ENCODE data around the gene PTMS.

Gene PTMS

DNA sequence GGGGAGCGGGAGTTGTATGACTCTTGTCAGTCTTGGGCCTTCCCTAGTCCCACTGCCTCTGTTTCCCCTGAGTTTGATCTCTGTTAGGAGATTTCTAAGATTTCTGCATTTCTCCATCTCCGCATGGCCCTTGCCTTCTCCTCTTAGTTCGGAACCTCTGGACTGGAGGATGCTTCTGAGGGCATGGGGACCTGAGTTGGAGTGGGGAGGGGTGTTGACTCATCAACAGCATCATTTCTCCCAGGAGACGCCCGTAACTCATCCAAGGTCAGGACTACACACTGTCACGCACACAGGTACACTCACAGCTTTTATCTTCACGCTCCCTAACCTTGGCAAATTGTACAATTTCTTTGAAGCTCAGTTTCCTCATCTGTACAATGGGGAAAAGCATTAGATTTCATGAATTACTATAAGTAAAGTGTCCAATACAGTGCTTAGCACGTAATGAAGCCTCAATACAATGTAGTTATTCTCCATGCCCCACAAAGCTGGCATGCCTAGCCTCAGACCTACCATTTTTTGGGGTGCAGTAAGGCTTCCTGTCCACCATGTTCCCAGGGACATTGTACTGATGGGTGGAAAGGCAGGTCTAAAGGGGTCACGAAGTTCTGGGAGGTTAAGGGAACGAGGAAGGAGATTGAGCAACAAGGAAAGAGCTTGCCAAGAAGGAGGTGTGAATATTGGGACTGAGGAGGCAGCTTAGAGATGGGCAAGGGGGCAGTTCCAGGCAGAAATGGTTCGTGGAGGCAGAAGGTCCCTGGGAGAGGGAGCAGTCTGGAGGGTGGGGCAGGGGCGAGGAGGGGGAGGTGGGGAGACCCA lies 5.6 kb downstream of the PTMS start:
- DNase-seq (ENCODE audit: low read depth in 3 of 3) = no peak

DNA sequence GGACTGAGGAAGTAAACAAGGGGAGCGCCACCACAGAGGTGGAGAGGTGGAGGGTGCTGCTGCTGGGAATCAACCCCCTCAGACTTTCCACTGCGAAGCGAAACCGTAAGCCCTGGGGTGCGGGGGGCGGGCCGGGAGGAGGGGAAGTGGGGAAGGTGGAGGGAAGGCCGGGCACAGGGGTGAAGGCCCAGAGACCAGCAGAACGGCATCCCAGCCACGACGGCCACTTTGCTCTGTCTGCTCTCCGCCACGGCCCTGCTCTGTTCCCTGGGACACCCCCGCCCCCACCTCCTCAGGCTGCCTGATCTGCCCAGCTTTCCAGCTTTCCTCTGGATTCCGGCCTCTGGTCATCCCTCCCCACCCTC lies 6.2 kb downstream of the PTMS start, which contains the start of gene LAG3:
LAG3 (plus strand) TSS at position 190 of the 365 bp plus-strand sequence. CDS start 333 bp downstream, outside the sequence.
- peak in 2 of 3 experiments; percentile 49 to 81 for DNase-seq (ENCODE audit: low read depth in 3 of 3)

DNA sequence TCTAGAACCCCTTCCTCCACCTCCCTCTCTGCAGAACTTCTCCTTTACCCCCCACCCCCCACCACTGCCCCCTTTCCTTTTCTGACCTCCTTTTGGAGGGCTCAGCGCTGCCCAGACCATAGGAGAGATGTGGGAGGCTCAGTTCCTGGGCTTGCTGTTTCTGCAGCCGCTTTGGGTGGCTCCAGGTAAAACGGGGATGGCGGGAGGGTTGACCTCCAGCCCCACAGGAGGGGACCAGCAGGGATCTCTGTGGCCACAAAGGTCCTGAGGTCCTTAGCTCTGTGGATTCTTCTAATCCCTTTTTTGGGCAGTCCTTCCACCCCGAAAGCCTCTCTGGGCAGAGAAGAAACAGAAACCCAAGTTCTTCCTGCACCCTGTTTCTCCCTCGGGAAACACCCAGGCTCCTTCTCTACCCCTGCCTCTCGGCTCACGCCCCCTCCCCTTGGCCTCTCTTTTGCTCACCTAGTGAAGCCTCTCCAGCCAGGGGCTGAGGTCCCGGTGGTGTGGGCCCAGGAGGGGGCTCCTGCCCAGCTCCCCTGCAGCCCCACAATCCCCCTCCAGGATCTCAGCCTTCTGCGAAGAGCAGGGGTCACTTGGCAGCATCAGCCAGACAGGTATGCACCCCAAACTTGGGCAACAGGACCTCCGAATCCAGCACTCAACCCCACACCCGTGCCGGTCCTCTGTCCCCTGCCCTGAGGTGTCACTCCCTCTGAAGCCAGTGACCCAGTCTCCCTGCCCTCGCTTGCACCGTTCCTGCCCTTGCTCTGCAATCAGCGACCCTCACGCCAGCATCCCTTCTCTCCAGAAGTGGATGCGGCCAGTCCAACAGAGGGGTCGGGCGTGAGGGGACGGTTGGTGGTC lies 6.8 kb downstream of the PTMS start:
- no peak for DNase-seq (ENCODE audit: low read depth in 3 of 3)

DNA sequence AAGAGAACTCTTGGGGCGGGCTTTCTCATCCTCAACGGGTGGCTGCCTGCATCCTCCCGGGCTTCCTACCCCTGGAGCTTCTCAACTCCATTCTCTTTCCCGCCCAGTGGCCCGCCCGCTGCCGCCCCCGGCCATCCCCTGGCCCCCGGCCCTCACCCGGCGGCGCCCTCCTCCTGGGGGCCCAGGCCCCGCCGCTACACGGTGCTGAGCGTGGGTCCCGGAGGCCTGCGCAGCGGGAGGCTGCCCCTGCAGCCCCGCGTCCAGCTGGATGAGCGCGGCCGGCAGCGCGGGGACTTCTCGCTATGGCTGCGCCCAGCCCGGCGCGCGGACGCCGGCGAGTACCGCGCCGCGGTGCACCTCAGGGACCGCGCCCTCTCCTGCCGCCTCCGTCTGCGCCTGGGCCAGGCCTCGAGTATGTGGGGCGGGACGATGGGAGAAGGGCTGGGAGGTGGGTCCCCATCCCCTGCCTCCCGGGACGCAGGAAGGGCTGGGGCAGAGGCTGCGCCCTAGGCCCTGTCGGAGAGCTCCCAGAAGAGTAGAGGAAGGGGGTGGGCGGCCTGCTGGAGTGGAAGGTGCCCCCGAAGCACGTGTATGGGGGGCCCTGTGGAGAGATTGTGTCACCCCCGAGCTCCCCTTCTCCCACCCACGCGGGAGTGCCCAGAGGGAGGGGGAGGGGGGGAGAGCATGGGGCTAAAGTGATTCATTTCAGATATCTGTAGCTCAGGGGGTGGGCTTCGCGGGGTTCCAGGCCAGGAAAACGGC lies 7.6 kb downstream of the PTMS start:
- DNase-seq (ENCODE audit: low read depth in 3 of 3) = peak in 1 of 3 experiments; percentile 68

DNA sequence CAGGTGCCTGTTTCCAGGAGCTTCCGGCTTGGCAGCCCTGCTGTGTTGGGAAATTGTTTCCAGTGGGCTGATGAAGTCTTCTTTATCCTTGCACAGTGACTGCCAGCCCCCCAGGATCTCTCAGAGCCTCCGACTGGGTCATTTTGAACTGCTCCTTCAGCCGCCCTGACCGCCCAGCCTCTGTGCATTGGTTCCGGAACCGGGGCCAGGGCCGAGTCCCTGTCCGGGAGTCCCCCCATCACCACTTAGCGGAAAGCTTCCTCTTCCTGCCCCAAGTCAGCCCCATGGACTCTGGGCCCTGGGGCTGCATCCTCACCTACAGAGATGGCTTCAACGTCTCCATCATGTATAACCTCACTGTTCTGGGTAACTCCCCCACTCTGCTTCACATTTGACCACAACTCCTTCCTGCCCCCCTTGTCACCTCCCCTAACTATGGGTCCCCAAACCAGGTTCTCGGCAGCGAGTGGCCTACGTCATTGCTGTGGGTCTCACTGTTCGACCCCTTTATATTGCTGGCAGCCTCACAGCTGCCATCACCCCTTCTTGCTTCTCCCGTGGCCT lies 8.4 kb downstream of the PTMS start:
- DNase-seq (ENCODE audit: low read depth in 3 of 3) = no peak

GRCh38 chr12:6775185-6776174 lies 9.3 kb downstream of the PTMS start:
- DNase-seq (ENCODE audit: low read depth in 3 of 3) = no peak

- DNase-seq (ENCODE audit: low read depth in 3 of 3) = no peak
These were observed 11.2 kb downstream of the PTMS start for GRCh38 chr12:6777386-6777785.

DNA sequence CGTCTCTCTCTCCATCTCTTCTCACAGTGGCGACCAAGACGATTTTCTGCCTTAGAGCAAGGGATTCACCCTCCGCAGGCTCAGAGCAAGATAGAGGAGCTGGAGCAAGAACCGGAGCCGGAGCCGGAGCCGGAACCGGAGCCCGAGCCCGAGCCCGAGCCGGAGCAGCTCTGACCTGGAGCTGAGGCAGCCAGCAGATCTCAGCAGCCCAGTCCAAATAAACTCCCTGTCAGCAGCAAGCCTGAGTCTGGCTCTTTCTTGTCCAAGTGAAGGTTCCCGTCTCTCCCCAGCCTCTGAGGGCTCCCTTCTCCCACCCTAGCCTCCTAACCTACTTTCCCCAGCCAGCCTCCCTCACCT lies 12.0 kb downstream of the PTMS start:
- DNase-seq (ENCODE audit: low read depth in 3 of 3) = no peak

DNA sequence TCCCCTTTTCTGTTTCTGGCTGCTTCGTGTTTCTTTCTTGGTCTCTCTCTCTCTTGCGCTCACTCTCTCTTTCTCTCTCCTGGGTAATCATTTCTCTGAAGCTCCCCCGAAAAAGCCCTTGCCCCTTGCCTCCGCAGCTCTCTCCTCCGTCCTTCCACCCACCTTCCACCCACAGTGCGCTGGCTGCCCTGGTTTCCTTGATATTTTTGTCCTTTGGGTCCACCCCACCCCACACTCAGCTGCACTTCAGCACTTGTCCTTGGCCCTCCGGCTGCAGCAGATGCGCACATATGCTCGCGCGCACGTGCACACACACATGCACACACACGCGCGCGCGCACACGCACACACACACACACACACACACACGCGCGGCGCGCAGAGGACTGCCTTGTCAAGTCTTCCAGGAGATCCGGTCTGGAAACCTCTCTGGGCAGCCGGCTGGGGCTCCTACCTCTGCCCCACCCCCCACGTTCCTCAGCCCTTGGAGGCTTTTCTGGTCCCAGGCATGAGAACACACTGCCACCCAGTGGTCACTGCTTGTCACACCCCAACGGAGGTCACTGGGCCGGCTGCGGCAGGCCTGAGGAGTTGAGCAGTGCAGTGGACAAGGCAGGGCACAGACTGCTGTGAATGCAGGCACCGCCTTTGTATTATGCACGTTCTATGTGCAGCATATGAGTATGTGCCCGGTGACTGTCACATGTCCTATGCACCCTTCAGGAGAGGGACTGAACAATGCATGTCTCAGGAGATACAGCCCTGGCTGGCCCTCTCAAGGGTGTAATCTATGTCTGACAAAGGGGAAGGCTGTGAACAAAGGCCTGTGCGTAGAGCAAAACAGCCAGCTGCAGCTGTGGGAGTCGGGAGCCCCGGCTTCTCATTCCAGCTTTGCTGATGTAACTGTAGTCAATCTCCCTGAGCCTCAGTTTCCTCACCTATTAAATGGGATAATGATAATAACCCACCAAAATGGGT lies 12.7 kb downstream of the PTMS start:
- DNase-seq (ENCODE audit: low read depth in 3 of 3) = peak; percentile 80 to 89 (median 85)

DNA sequence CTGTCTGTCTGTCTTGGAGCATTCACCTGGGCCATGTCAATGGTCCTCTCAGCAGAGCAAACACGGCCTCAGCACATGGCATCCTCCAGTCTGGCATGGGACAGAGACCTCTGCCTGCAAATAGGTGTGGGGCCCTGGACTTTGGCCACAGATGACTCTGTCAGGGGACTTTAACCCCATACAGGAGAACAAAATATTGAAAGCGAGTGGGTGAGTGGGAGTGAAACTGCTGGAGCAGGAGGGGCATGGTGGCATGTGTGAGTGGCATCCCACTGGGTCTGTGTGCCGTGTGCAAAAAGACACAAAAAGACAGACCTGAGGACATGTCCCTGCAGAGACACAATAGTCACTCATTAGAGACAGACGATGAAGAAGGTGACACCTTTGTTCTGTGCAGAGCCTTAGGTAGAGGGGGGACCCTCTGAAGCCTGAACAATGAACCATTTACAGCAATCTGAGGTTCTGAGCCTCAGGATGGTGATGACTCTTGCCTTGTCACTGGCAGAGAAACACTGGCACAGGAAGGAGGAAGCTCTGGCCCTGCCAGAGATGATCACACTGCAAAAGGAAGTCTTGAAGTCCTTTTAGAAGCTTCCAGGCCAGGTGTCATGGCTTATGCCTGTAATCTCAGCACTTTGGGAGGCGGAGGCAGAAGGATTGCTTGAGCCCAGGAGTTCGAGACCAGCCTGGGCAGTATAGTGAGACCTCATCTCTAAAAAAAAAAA lies 13.7 kb downstream of the PTMS start:
- DNase-seq (ENCODE audit: low read depth in 3 of 3) = no peak

DNA sequence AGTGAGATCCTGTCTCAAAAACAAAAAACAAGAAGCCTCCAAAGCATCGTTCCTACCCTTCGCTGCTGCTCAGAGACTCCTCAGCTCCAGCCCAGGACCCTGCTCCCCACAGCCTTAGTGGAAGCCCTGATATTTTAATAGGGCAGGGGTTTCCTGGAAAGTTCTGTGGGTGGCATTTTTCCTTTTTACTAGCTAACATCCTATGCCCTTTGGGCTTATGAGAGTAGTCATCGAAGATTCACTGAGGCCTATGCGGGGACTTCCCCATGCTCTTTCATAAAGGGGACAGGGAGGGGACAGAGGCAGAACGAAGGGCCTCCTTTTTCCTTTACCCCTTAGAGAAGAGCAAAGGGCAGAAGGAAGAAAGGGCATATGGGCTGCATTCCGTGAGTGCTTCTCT lies 14.4 kb downstream of the PTMS start:
- no peak for DNase-seq (ENCODE audit: low read depth in 3 of 3)

DNA sequence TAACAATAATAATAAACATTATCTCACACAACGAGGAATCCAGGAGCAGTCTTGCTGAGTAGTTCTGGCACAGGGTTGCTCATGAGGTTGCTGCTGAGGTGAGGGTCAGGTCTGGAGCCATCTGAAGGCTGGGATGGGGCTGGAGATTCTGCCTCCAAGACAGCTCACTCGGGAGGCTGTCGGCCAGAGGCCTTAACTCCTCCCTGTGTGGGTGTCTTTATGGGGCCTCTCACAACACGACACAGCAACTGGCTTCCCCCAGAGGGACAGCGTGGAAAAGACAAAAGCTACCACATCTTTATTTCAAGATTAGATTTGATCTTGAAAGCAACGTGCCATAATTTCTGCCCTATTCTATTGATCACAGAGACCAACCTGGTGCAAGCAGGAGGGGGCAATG lies 16.0 kb downstream of the PTMS start:
- no peak for DNase-seq (ENCODE audit: low read depth in 3 of 3)

DNA sequence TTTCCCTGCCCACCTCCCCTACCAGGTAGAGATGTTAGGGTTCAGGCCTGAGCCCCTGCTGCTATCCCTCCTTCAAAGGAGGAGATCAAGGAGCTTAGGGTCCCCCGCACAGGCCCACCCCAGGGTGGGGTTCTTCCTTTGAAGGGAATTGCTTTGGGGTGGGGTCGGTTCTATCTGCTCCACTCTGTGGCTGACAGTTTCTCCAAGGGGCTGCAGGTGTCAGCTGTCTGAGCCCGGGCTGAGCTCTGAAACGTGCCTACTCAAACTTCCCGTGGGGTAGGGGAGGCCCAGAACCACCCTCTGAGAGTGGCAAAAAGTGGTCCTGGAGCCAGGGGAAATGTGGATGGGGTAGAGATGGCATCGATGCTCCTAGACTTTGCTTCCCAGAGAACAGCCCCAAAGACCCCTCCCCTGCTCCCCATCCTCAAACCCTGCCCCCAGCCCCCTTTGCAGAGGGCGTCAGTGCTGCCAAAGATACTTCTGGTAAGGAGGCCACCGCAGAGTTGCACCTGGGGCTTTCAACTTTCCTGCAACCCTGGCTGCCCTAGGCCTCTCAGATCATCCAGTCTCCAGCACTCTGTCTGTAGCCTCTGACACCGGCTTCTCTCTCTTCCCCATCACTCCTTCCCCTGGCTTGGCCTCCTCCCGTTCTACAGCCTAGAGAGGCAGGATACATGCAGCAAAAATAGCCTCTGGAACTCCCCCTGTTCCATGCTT lies 16.8 kb downstream of the PTMS start:
- DNase-seq (ENCODE audit: low read depth in 3 of 3) = no peak

DNA sequence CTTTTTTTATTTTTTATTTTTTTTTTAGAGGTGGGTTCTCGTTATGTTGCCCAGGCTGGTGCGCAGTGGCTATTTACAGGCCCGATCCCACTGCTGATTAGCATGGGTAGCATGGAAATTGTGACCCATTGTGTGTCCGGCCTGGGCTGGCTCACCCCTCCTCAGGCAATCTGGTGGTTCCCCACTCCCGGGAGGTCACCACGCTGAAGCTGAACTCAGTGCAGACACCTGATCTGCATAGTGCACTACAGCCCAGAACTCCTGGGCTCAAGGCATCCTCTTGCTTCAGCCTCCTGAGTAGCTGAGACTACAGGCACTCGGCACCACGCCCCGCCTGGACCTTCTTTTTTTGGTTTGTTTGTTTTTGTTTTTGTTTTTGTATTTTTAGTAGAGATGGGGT lies 17.7 kb downstream of the PTMS start:
- DNase-seq (ENCODE audit: low read depth in 3 of 3) = no peak

DNA sequence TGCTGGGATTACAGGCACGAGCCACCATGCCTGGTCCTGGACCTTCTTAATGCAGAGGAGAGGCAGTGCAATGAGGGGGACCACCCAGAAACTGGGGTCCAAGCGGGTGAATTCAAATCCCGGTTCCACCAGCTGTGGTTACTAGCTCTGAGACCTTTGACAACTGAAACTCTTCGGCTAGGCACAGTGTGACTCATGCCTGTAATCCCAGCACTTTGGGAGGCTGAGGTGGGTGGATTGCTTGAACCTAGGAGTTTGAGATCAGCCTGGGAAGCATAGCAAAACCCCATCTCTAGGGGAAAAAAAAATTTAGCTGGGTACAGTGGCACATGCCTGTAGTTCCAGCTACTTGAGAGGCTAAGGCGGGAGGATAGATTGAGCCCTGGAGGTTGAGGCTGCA lies 18.1 kb downstream of the PTMS start:
- DNase-seq (ENCODE audit: low read depth in 3 of 3) = no peak

DNA sequence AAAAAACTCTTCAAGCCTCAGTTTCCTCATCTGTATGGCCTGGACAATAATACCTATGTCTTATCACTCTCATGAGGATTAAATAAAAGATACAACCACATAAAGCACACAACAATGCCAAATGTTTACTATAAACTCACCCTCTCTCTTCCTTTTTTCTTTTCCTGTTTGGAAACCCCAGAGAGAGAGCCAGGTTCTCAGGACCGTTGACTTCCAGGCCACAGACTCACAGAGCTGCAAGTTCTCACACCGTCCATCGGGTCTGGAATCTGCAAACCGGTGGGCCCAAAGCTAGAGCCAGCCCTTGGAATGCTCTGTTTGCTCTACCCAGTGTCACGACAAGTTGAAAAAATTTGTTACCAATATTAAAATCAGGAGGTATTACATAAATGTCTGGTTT lies 18.6 kb downstream of the PTMS start:
- no peak for DNase-seq (ENCODE audit: low read depth in 3 of 3)

DNA sequence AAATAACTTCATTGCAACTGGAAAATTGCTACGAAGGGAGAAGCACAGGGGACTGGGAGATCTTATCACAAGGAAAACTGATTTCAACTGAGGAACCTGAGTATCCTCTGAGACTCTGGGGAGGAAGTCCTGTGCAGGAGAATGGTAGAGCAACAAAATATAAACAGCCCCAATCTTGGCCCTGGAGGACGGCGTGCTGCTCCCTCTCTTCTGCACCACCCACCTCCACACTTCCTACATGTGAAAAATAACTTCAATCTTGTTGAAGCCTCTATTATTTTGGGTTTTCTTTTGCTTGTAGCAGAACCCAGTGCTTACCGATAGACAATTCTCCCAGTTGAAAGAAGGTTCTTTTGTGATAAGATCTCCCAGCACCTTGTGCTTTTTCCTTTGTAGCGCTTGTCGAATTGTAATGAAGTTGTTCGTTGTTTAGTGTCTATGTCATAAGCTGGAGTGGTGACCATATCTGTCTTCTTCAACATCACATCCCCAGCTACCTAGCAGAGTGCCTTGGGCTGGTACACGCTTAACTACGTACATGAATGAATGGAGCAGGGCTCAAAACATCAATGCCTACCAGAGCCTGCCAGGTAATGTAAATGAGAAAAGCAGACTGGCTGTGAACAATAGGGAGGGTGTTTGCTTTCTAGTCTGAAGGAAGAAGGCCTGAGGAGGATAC lies 20.4 kb downstream of the PTMS start:
- no peak for DNase-seq (ENCODE audit: low read depth in 3 of 3)

- no peak for DNase-seq (ENCODE audit: low read depth in 3 of 3)
These were observed 21.1 kb downstream of the PTMS start for GRCh38 chr12:6787309-6787708.

All from stimulated activated CD4-positive, alpha-beta T cell treated with anti-CD3 and anti-CD28 coated beads, TNF-alpha, amount 100 ng/mL, for 24 hours (primary cell).